Ectodermal cell (in vitro differentiated cells): ENCODE results near the gene COL4A4.

ENCODE experiments used
- H3K27ac ChIP-seq: 2 replicates; pipeline ENCODE4 v1.7.0; 2013; ENCODE audit warnings: mild to moderate bottlenecking, low read depth, low read length; ENCODE audit not compliant: insufficient read depth, poor library complexity, severe bottlenecking
- H3K27me3 ChIP-seq: 2 replicates; pipeline ENCODE4 v1.7.0; 2013; ENCODE audit warnings: mild to moderate bottlenecking, low read length; ENCODE audit not compliant: insufficient read depth, control insufficient read depth, poor library complexity, severe bottlenecking
- H3K36me3 ChIP-seq: one replicate; pipeline ENCODE4 v1.7.0; 2013; ENCODE audit warnings: low read length; ENCODE audit not compliant: control insufficient read depth, insufficient read depth
- H3K4me1 ChIP-seq: one replicate; pipeline ENCODE4 v1.7.0; 2013; ENCODE audit warnings: low read length; ENCODE audit not compliant: control insufficient read depth, insufficient read depth
- H3K4me3 ChIP-seq: 2 replicates; pipeline ENCODE4 v1.7.0; 2013; ENCODE audit warnings: low read depth, low read length, control low read depth; ENCODE audit not compliant: insufficient read depth
- H3K9me3 ChIP-seq: 2 replicates; pipeline ENCODE4 v1.7.0; 2013; ENCODE audit warnings: mild to moderate bottlenecking, low read length, moderate library complexity; ENCODE audit not compliant: control insufficient read depth
- WGBS, 2 experiments: methylation state at CpG; one replicate each; pipeline ENCODE4 v1.1.7; 2013; ENCODE audit warnings: missing lambda C conversion rate in 2 of 2; 5-methylcytosine and 5-hydroxymethylcytosine counted together

COL4A4 gene

DNA sequence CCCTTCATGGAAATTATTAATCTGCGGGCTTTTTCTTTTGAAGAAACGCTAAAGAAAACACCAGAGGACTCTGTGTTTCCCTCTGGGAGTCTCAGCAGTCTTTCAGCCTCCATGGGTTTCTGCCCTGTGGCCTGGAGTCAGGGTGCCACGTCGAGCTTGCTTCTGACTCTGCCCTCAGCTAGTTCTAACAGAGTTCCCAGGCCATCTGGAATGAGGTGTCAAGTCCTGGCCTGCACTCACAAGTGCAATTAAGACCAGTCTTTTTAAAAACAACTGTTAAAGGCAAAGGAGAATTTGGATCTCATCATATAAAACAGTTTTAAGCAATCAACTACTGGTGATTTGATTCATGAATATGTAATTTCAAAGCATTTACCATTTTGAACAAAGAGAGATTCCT, 170.8 kb downstream of the COL4A4 start:
- no peak overlapping the region for H3K4me3 ChIP-seq
- H3K4me1 ChIP-seq: no peaks in the 10 kb centered on the region
- H3K27me3 ChIP-seq: no peaks in the 10 kb centered on the region
- no peak overlapping the region for H3K27ac ChIP-seq
- no peaks in the 10 kb centered on the region for H3K36me3 ChIP-seq
- WGBS, 2 experiments: 92 to 93% methylated on average over 4 of the region's 4 CpGs
- H3K9me3 ChIP-seq: no peaks in the 10 kb centered on the region

- no peaks in the 10 kb centered on the region for H3K36me3 ChIP-seq
- no peak overlapping the region for H3K4me3 ChIP-seq
- 92 to 94% methylated on average over 2 of the region's 2 CpGs for WGBS, 2 experiments
- H3K27me3 ChIP-seq: no peaks in the 10 kb centered on the region
- no peaks in the 10 kb centered on the region for H3K9me3 ChIP-seq
- no peaks in the 10 kb centered on the region for H3K4me1 ChIP-seq
- H3K27ac ChIP-seq: no peak overlapping the region
These were observed 172.3 kb downstream of the COL4A4 start for GRCh38 chr2:226991663-226992062.

- peaks cover 7% of the 10 kb centered on the region for H3K4me1 ChIP-seq
- H3K27ac ChIP-seq: no peak overlapping the region
- no peaks in the 10 kb centered on the region for H3K36me3 ChIP-seq
- H3K4me3 ChIP-seq: no peak overlapping the region
- whole genome bisulfite sequencing, 2 experiments: 85 to 87% methylated on average over 5 of the region's 5 CpGs
- H3K9me3 ChIP-seq: no peaks in the 10 kb centered on the region
- no peaks in the 10 kb centered on the region for H3K27me3 ChIP-seq
These were observed 178.4 kb downstream of the COL4A4 start for GRCh38 chr2:226985583-226985946.

GRCh38 chr2:226984750-226985582, 179.0 kb downstream of the COL4A4 start:
- WGBS, 2 experiments: 69 to 72% methylated on average over 8 of the region's 8 CpGs
- Histone ChIP-seq H3K9me3 (no peaks in the 10 kb centered on the region), H3K27me3 (no peaks in the 10 kb centered on the region), H3K4me3 (no peak overlapping the region), H3K27ac (no peak overlapping the region), H3K4me1 (peaks cover 7% of the 10 kb centered on the region), H3K36me3 (no peaks in the 10 kb centered on the region)

DNA sequence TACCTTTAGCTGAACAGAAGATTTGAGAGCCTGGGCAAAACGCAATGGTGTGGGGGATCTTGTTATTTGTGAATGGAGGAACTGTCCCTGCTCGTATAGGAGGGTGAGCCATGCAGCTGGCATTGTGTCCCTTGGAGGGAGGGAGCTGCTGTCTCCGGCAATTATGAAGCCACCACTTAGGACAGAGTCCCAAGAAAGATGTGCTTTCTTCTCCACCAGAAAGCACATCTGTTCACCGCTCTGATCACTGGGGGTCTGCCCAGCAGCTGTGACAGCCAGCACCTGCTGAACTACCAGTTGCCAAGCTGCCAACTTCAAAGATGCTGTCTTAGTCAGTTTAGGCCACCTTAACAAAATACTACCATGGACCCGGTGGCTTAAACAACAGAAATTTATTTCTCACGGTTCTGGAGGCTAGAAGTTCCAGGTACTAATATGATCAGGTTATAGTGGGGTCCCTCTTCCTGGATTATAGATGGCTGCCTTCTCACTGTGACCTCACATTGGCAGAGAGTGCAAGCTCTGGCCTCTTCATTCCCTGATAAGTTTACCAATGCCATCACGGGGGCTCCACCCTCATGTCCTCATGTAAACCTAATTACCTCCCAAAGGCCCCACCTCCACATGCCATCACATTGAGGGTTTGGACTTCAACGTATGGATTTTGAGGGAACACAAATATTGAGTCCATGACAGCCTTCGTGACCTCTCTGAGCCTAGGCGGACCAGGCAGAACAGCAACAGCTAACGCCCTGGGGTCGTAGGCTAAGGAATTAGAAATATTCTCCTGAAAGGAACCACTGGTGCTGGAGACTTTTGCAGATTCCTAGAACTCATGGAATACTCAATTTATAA, 179.9 kb downstream of the COL4A4 start:
- Histone ChIP-seq H3K9me3 (no peaks in the 10 kb centered on the region), H3K27me3 (no peaks in the 10 kb centered on the region), H3K4me3 (no peak overlapping the region), H3K4me1 (peaks cover 7% of the 10 kb centered on the region), H3K27ac (no peak overlapping the region), H3K36me3 (no peaks in the 10 kb centered on the region)
- WGBS, 2 experiments: 83 to 87% methylated on average over 12 of the region's 12 CpGs

DNA sequence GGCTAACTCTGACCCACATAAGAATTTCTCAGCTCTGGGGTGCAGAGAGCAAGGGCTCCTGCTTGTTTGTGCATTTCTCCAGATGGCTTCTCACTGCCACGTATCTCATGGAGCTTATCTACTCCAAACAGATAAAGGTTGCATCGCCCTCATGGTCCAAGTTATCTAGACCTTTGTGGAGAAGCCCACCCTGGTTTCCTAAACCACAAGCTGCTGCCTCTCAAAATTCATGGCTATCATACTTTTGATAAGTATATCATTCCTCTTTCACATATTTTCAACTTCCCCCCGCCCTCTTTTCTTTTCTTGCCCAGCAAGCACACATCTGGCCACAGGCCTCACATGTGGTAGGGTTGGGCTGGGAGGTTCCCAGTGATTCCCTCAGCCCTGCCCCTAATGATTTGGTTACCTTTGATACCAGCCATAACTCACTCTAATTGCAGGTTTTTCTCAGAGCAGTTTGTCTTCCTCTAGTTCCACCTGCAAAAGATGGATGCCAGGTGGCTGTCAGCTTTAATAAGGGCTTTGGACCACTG, 182.1 kb downstream of the COL4A4 start:
- peaks cover 7% of the 10 kb centered on the region for H3K4me1 ChIP-seq
- no peak overlapping the region for H3K4me3 ChIP-seq
- H3K27me3 ChIP-seq: no peaks in the 10 kb centered on the region
- no peaks in the 10 kb centered on the region for H3K9me3 ChIP-seq
- WGBS, 2 experiments: 93 to 97% methylated on average over 3 of the region's 3 CpGs
- H3K36me3 ChIP-seq: no peaks in the 10 kb centered on the region
- H3K27ac ChIP-seq: no peak overlapping the region

GRCh38 chr2:226979004-226979403, 185.0 kb downstream of the COL4A4 start:
- no peaks in the 10 kb centered on the region for H3K4me1 ChIP-seq
- no peak overlapping the region for H3K4me3 ChIP-seq
- no peak overlapping the region for H3K27ac ChIP-seq
- H3K9me3 ChIP-seq: no peaks in the 10 kb centered on the region
- WGBS, 2 experiments: 73 to 81% methylated on average over 4 of the region's 4 CpGs
- H3K27me3 ChIP-seq: no peaks in the 10 kb centered on the region
- H3K36me3 ChIP-seq: no peaks in the 10 kb centered on the region

DNA sequence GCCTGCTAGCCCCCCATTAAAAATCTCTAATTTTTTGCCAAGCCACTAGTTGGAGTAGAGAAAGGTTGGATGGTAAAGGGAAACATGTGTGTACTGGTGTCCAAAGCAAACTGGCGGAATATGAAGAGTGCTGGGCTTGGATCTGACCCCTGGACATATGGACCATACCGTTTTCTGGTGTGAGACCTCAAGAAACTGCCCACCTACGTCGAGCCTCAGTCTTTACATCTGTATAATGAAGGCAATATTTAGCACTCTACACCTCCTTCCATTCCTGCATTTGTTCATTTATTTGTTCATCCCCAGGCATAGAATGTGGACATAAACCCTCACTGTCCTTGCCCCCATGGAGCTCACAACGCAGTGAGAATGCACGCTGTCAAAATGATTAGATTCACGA, 185.7 kb downstream of the COL4A4 start:
- H3K4me1 ChIP-seq: no peaks in the 10 kb centered on the region
- H3K36me3 ChIP-seq: no peaks in the 10 kb centered on the region
- no peak overlapping the region for H3K27ac ChIP-seq
- H3K9me3 ChIP-seq: no peaks in the 10 kb centered on the region
- no peaks in the 10 kb centered on the region for H3K27me3 ChIP-seq
- H3K4me3 ChIP-seq: no peak overlapping the region
- WGBS, 2 experiments: 96% methylated on average over 7 of the region's 7 CpGs

- Histone ChIP-seq H3K36me3 (no peaks in the 10 kb centered on the region), H3K9me3 (no peaks in the 10 kb centered on the region), H3K4me1 (no peaks in the 10 kb centered on the region), H3K27me3 (no peaks in the 10 kb centered on the region), H3K27ac (no peak overlapping the region), H3K4me3 (no peak overlapping the region)
- WGBS, 2 experiments: 93 to 97% methylated on average over 1 to 2 of the region's 2 CpGs
These were observed 186.2 kb downstream of the COL4A4 start for GRCh38 chr2:226977775-226978190.

- no peak overlapping the region for H3K27ac ChIP-seq
- H3K4me3 ChIP-seq: no peak overlapping the region
- H3K9me3 ChIP-seq: no peaks in the 10 kb centered on the region
- 94 to 97% methylated on average over 9 of the region's 10 CpGs for WGBS, 2 experiments
- H3K27me3 ChIP-seq: no peaks in the 10 kb centered on the region
- no peaks in the 10 kb centered on the region for H3K4me1 ChIP-seq
- no peaks in the 10 kb centered on the region for H3K36me3 ChIP-seq
These were observed 190.2 kb downstream of the COL4A4 start for GRCh38 chr2:226973816-226974215.
